DND-41 (cell line): Measurements from ENCODE around the gene SLC25A21.

Experiments used
- CTCF ChIP-seq: IDR thresholded peaks from 2 replicates; pipeline ENCODE4 v1.5.1; 2012; ENCODE audit warnings: borderline replicate concordance, low read length, moderate library complexity, mild to moderate bottlenecking; ENCODE audit not compliant: poor library complexity, severe bottlenecking; ENCODE audit errors: extremely low read depth
- EZH2 ChIP-seq: IDR thresholded peaks from 3 replicates; pipeline ENCODE4 v1.6.1; 2012; ENCODE audit warnings: borderline replicate concordance, low read depth, mild to moderate bottlenecking, moderate library complexity, low read length, inconsistent platforms; ENCODE audit not compliant: severe bottlenecking

- TF ChIP-seq CTCF (no peak), EZH2 (no peak)
Measured at GRCh38 chr14:37172024-37172869, at the start of gene SLC25A21.
